ENCODE data around the gene SAP30BP.

DNA sequence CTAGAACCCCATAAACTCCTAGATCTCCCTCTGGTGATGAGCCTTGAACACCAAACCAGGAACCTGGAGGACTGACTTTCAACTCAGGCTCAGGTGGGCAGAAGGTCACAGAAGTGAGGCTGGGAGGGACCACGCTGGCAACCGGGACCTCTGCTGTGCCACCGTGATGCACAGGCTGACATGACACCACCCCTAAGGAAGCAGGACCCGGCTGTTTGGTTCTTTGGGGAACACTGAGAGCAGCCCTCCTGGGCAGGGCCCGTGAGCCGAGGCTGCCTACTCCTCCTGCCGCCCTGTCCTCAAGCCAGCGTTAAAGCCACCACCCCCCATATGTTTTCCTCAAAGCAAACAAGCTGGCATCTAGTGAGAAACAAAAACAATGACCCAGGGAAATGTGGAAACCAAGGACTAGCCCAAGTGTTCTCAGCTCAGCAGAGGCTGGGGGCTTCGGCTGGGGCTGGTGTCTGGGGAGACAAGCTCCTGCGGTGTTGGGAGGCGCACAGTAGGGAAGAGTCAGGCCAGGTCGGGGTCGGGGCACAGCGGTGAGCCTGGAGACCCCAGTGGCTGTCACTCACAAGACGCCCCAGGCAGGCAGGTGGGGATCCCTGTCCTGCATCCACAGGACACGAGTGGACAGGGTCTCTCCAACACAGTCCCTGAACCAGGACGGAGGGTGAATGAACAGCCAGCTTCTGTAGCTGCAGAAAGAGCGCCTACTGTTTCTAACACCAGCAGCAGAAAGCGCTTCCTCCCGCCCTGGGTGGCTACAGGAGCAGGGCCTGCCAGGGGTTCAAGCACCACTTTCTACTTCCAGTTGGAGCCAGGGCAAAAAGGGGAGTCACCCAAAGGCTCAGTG, 32.2 kb upstream of the SAP30BP start:
- no peak for TF ChIP-seq POLR2A (IDR thresholded peaks at IDR 0.05)
- TF ChIP-seq CTCF (IDR thresholded peaks at IDR 0.05) = no peak

Data from Peyer's patch (tissue), 4 donors.